Large intestine (tissue), 3 donors: ENCODE data around the gene WDR64. TPM values are rescaled to one million over a fixed set of nuclear protein-coding genes. Genes with fewer than 3 reads are reported as not detected.
"Not testable (repeated sequence)": the region's sequence is repeated elsewhere in the genome, so short reads cannot be mapped to it uniquely, and the experiment has no call there.

Source experiments
- DNase-seq, 2 donors: peaks; one replicate each; pipeline versions ENCODE4 v3.0.0 to v3.0.0-alpha.2; 2013
- H3K27ac ChIP-seq: one replicate; pipeline ENCODE4 v1.5.1; 2013; ENCODE audit warnings: low read length
- H3K27me3 ChIP-seq: 2 replicates; pipeline ENCODE4 v1.6.1; 2013; ENCODE audit warnings: low read length; ENCODE audit not compliant: control insufficient read depth, insufficient read depth
- H3K36me3 ChIP-seq: 2 replicates; pipeline ENCODE4 v1.6.1; 2013; ENCODE audit warnings: low read length; ENCODE audit not compliant: control insufficient read depth, insufficient read depth
- H3K4me1 ChIP-seq: one replicate; pipeline ENCODE4 v1.6.1; 2013; ENCODE audit warnings: low read length; ENCODE audit not compliant: control insufficient read depth, insufficient read depth
- H3K4me3 ChIP-seq: one replicate; pipeline ENCODE4 v1.5.1; 2013; ENCODE audit warnings: low read length
- H3K9me3 ChIP-seq: one replicate; pipeline ENCODE4 v1.6.1; 2013; ENCODE audit warnings: mild to moderate bottlenecking, low read depth, low read length, moderate library complexity; ENCODE audit not compliant: control insufficient read depth
- WGBS: methylation state at CpG from one replicate; pipeline ENCODE4 v1.1.5; 2013; ENCODE audit warnings: low lambda C conversion rate; ENCODE audit not compliant: insufficient coverage; 5-methylcytosine and 5-hydroxymethylcytosine counted together
- polyA plus RNA-seq: library from polyadenylated mRNA; unstranded; fragments of 120-200 nt; gene quantifications from one replicate; pipeline ENCODE4 v1.2.1, GENCODE V29; 2013

The WDR64 gene
- polyA plus RNA-seq, 1 donor: 0.03 TPM

- Histone ChIP-seq H3K9me3 (no peaks in the 10 kb centered on the region), H3K27ac (no peak overlapping the region), H3K36me3 (no peaks in the 10 kb centered on the region), H3K27me3 (no peaks in the 10 kb centered on the region), H3K4me3 (no peak overlapping the region), H3K4me1 (no peaks in the 10 kb centered on the region)
- DNase-seq: no peak
- no CpG with 5 or more reads among the region's 1 CpG for WGBS
These were observed 49.6 kb downstream of the WDR64 start for GRCh38 chr1:241701483-241702295.

- H3K27ac ChIP-seq: no peak overlapping the region
- no peaks in the 10 kb centered on the region for H3K27me3 ChIP-seq
- H3K9me3 ChIP-seq: no peaks in the 10 kb centered on the region
- no peaks in the 10 kb centered on the region for H3K36me3 ChIP-seq
- no peak overlapping the region for H3K4me3 ChIP-seq
- no peak for DNase-seq
- no peaks in the 10 kb centered on the region for H3K4me1 ChIP-seq
- no CpG with 5 or more reads among the region's 6 CpGs for WGBS
These were observed 50.6 kb downstream of the WDR64 start for GRCh38 chr1:241702442-241703373.

GRCh38 chr1:241703739-241704138, 51.7 kb downstream of the WDR64 start:
- H3K27me3 ChIP-seq, H3K4me3 ChIP-seq, H3K4me1 ChIP-seq, H3K36me3 ChIP-seq, DNase-seq, H3K27ac ChIP-seq, H3K9me3 ChIP-seq: not testable (repeated sequence)
- WGBS: no CpG with 5 or more reads among the region's 4 CpGs

- no peak overlapping the region for H3K27ac ChIP-seq
- DNase-seq: no peak
- H3K4me3 ChIP-seq: no peak overlapping the region
- no CpG with 5 or more reads among the region's 2 CpGs for WGBS
- no peaks in the 10 kb centered on the region for H3K9me3 ChIP-seq
- no peaks in the 10 kb centered on the region for H3K4me1 ChIP-seq
- H3K27me3 ChIP-seq: no peaks in the 10 kb centered on the region
- H3K36me3 ChIP-seq: no peaks in the 10 kb centered on the region
These were observed 54.2 kb downstream of the WDR64 start for GRCh38 chr1:241706257-241706656.

GRCh38 chr1:241706967-241707366, 54.9 kb downstream of the WDR64 start:
- no peak for DNase-seq
- WGBS: 80% methylated on average over 1 of the region's 2 CpGs
- H3K4me3 ChIP-seq: no peak overlapping the region
- no peaks in the 10 kb centered on the region for H3K9me3 ChIP-seq
- no peaks in the 10 kb centered on the region for H3K36me3 ChIP-seq
- H3K27me3 ChIP-seq: no peaks in the 10 kb centered on the region
- H3K4me1 ChIP-seq: no peaks in the 10 kb centered on the region
- H3K27ac ChIP-seq: no peak overlapping the region

- Histone ChIP-seq H3K9me3 (no peaks in the 10 kb centered on the region), H3K4me3 (no peak overlapping the region), H3K36me3 (no peaks in the 10 kb centered on the region), H3K4me1 (no peaks in the 10 kb centered on the region), H3K27me3 (no peaks in the 10 kb centered on the region), H3K27ac (no peak overlapping the region)
- no CpG with 5 or more reads among the region's 2 CpGs for whole genome bisulfite sequencing
- no peak for DNase-seq
These were observed 55.4 kb downstream of the WDR64 start for GRCh38 chr1:241707442-241707841.

GRCh38 chr1:241711326-241711725, 59.2 kb downstream of the WDR64 start:
- Histone ChIP-seq H3K27me3 (no peaks in the 10 kb centered on the region), H3K27ac (no peak overlapping the region), H3K36me3 (no peaks in the 10 kb centered on the region), H3K4me1 (no peaks in the 10 kb centered on the region), H3K4me3 (no peak overlapping the region), H3K9me3 (no peaks in the 10 kb centered on the region)
- 100% methylated on average over 1 of the region's 6 CpGs for WGBS
- no peak for DNase-seq

- Histone ChIP-seq H3K4me1 (no peaks in the 10 kb centered on the region), H3K36me3 (no peaks in the 10 kb centered on the region), H3K4me3 (no peak overlapping the region), H3K9me3 (no peaks in the 10 kb centered on the region), H3K27ac (no peak overlapping the region), H3K27me3 (no peaks in the 10 kb centered on the region)
- WGBS: 94% methylated on average over 1 of the region's 2 CpGs
- DNase-seq: no peak
These were observed 61.2 kb downstream of the WDR64 start for GRCh38 chr1:241713316-241713715.

GRCh38 chr1:241714321-241715218, 62.5 kb downstream of the WDR64 start:
- Histone ChIP-seq H3K27me3 (no peaks in the 10 kb centered on the region), H3K9me3 (no peaks in the 10 kb centered on the region), H3K4me1 (no peaks in the 10 kb centered on the region), H3K27ac (no peak overlapping the region), H3K36me3 (no peaks in the 10 kb centered on the region), H3K4me3 (no peak overlapping the region)
- DNase-seq: no peak
- WGBS: 60% methylated on average over 1 of the region's 2 CpGs

- Histone ChIP-seq H3K27me3 (no peaks in the 10 kb centered on the region), H3K9me3 (no peaks in the 10 kb centered on the region), H3K4me3 (no peak overlapping the region), H3K36me3 (no peaks in the 10 kb centered on the region), H3K27ac (no peak overlapping the region), H3K4me1 (no peaks in the 10 kb centered on the region)
- DNase-seq: no peak
- 90% methylated on average over 2 of the region's 3 CpGs for WGBS
These were observed 63.4 kb downstream of the WDR64 start for GRCh38 chr1:241715435-241715834.
